LNCAP (cell line): ENCODE results near the gene SPNS2.

ENCODE experiments used
- TF ChIP-seq, protein P1 (sequence below): fragments of 450-650 bp; IDR thresholded peaks from 2 replicates; pipeline ENCODE4 v1.5.1; 2017; ENCODE audit warnings: mild to moderate bottlenecking

SPNS2 gene

DNA sequence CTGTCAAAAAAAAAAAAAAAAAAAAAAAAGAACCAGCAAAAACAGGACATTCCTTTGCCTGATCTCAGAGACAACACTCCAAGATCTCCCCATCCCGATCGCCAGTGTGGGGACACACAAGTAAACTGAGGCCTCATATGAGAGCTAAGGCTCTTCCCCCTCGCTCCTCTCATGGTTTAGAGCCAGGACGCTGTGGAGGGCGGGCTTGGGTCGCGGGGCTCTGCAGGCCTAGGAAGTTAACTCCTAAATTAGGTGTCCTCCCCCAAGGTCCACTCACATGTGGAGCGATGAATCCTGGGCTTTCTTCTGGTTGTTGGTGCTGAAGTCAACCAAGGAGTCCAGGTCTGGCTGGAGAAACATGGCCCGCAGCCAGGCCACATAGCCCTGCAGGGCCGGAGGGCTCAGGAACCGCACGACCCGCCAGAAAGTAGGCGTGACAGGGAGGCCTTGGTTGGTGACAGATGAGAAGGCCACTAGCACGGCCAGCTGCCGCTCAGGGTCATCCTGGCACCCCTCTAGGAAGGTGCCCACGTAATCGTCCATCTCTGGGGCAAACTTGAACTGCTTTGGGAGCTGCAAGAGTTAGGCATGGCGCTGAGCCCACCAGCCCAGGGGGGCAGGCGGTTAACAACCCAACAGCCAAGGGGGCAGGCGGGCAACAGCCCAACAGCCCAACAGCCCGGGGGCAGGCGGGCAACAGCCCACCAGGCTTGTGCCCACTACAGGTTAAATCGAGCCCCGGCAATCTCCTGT lies 51.3 kb downstream of the SPNS2 start:
- TF ChIP-seq, protein P1, sequence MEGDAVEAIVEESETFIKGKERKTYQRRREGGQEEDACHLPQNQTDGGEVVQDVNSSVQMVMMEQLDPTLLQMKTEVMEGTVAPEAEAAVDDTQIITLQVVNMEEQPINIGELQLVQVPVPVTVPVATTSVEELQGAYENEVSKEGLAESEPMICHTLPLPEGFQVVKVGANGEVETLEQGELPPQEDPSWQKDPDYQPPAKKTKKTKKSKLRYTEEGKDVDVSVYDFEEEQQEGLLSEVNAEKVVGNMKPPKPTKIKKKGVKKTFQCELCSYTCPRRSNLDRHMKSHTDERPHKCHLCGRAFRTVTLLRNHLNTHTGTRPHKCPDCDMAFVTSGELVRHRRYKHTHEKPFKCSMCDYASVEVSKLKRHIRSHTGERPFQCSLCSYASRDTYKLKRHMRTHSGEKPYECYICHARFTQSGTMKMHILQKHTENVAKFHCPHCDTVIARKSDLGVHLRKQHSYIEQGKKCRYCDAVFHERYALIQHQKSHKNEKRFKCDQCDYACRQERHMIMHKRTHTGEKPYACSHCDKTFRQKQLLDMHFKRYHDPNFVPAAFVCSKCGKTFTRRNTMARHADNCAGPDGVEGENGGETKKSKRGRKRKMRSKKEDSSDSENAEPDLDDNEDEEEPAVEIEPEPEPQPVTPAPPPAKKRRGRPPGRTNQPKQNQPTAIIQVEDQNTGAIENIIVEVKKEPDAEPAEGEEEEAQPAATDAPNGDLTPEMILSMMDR = no peak

DNA sequence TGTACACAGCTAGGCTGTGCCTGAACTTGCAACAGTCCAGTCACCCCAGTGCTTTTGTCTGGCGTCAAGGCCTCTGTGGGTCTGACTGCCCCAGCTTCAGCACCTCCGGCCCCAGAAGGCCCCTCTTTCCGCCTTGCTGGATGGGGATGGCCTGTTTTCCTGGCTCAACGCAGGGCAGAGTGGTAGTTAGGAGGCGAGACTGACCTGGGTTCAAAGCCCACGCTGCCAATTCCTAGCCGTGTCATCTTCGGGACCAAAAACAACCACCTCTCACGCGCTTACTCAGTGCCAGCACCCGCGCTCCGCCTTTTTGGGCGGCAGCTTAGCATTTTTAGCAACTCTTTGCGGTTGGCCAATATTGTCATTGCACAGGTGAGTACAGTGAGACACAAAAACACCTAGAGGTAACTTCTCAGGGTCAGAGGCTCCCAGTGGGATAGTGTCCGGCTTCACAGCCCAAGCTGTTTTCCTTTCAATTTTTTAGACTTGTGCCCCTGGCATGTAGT lies 51.9 kb downstream of the SPNS2 start:
- TF ChIP-seq, protein P1 = no peak

DNA sequence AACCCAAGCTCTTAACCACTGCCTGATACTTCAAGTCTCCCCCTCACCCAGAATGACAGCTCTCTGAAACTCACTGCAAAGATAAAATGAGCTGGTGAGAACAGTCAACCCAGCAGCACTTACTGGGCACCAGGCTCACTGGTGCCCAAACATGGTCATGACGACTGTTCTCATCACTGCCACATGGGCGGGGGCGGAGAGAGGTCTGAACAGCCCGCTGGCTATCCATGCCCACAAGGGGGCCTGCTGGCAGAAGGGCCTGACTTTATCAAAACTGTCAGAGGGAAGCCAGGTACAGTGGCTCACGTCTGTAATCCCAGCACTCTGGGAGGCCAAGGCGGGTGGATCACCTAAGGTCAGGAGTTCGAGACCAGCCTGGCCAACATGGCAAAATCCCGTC lies 52.5 kb downstream of the SPNS2 start:
- TF ChIP-seq, protein P1 = no peak

DNA sequence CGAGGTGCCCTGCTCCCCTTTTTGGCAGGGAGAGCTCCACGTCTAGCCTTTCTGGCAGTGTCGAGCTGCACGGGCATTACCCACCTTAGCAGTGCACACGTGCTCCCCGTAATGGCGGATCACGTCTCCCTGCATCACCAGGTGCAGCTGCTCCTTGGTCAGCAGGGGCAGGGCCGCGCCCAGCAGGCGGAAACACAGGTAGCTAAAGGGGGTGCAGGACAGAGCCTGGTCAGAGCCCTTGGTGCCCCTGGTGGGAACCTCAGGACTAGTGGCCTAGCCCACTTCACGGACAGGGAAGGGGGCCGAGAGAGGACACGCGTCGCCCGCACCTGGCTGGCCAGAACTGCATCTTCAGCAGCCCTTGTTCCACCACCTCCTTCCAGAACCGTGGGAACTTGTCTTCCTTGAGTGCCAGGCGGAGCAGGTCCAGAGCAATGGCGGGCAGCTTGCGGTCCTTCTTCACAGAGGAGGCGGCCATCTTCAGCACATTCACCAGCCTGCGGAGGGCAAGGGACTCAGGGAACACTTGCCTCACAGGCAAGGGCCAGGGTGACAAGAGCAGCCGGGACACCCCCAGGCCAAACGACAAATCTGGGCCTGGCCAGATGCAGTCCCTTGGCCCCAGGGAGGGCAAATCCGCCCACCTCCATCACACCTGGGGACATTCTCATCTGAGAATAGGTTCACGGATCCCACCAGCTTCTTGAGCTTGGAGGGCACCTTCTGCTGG lies 53.3 kb downstream of the SPNS2 start:
- TF ChIP-seq, protein P1 = no peak

DNA sequence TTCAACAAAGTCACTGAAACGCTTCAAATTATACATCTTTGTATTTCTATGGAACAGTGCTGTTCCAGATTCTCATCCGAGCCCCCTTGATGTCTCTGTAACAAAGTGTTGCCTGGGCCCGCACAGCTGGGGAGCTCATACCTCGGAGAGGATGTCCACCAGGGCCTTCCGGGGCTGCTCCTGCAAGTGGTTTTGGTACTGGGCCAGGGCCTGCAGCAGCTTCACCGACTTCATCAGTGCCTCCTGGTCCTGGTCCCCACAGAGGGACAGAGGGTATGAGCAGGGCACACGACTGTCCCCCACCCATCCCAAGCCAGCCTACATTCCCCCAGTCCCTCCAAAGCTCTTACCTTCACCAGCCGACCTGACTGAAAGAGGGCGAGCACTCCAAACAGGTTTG lies 55.0 kb downstream of the SPNS2 start:
- TF ChIP-seq, protein P1 = no peak

DNA sequence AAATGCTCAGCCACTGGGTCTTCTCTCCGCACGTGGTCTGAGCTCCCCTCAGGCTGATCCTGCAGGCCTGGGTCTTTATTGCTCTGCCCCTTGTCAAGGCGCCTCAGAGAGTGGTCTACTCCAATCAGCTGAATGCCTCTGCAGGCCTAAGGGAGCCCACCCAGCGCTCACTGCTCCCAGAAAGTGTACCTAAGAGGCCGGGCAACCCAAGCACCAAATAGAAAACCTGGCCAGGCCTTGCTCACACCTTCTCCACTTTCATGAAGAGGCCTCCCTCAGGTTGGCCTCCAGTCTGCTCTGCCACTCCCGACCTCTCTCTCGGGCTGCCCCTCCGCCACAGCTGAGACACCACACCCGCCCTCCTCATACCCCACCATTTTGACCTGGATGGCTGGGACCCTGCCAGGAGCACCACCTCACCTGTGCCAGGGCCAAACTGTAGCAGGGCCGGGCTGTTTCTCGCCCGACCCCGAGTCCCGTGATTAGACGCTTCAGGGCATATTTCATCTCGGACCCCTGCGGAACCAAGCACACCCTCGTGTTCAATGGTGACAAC lies 55.8 kb downstream of the SPNS2 start:
- TF ChIP-seq, protein P1 = no peak

DNA sequence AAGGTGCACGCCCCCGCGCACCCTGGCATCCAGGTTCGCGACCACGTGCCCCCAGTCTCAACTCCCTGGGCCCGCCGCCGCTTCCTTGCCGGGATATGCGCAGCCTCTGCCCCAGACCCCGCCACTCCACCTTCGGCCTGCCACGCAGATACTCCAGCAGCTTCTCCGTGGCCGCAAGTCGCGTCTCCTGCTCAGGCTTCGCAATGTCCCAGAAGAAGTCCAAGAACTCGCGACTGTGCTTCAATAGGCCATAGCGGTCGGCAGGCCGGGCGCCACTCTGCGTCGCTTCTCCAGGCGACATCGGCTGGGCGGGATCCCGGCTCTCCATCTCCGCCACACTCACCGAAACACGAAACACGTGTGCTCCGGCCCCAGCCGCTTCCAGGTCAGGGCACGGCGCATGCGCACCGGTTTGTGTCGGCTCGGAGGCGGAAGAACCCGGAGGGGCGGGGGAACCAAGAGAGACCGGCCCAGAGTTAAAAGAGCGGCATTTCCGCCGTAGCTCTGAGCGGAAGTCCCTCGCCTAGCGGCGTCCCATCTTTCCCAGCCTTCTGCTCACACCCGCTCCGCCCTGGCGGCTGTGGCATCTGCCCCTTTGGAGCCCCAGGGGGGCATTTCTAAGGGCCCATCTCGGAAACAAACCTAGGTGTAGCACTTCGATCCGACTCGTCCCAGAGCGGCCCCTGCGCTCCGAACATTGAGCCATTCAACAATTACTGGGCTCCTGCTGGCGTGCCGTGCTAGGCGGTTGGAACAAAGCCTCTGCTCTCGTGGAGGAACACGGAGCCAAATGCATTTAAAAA lies 56.5 kb downstream of the SPNS2 start, which contains the start of gene MYBBP1A:
Gene MYBBP1A, minus strand, starts transcription at position 388 of the 803 bp plus-strand sequence. Its CDS starts 60 bp downstream, at position 328.
- TF ChIP-seq, protein P1 = no peak
